D341Med (cell line): ENCODE measurements around the gene SCAND1.

Experiments used
- DNase-seq: peaks from one replicate; pipeline ENCODE4 v3.0.0; 2012; ENCODE audit warnings: low spot score

Gene SCAND1

DNA sequence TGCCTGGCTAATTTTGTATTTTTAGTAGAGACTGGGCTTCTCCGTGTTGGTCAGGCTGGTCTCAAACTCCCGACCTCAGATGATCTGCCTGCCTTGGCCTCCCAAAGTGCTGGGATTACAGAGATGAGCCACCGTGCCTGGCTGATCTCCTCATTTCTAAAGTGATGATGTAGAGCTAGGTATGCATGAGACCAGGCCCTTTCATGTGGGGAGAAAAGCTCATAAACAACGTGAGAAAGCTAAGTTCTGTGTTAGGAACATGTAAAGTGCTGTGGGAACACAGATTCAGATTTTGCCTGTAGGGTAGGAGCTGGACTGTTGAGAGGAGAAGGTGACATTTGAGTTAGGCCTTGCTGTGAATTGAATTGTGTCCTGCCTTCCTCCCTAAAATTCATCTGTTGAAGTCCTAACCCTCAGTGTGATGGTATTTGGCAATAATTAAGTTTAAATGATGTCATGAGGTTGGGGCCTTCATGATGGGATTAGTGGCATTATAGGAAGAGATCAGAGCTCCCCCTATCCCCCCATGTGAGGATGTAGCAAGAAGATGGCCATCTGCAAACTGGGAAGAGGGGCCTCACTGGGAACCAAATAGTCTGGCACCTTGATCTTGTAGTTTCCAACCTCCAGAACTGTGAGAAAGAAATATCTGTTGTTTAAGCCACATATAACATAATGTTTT is 49.2 kb downstream of the SCAND1 start:
- DNase-seq: no peak

DNA sequence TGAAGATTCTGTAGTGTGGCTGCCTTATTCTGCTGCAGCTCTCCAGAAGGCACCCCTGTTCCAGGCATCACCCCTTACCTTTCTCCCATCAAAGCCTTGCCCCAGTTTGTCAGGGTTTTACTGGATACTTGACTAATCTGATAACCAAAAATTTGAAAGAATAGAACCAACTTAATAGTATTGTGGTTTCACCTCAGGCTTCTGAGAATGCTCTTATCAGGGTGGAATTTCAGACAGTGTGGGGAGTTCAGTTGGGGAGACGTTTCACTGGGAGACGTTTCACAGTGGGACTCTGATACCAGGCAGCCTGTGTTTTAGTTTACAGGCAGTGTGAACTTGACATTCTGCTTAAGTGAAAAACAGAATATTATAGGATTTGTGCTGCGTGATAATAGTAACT is 50.5 kb downstream of the SCAND1 start:
- no peak for DNase-seq
